K562 (cell line): ENCODE measurements around the gene PNPLA7. TPM values are rescaled to one million over a fixed set of nuclear protein-coding genes. Genes with fewer than 3 reads are reported as not detected.

Experiments used
- ATAC-seq: fragments of 200-7000 bp; cut with Tn5 transposase; 3 replicates; pipeline ENCODE4 v1.9.1; 2020; ENCODE audit warnings: moderate library complexity
- BruUV-seq: library from RNA; stranded (reverse); fragments of 400-500 nt; replicated peaks from 2 replicates; lab custom pipeline; 2021; lab: Mats Ljungman, UMichigan
- CTCF ChIA-PET: fragments of 300-600 bp; formaldehyde crosslinking; extraction: SDS; loops from one replicate; lab custom pipeline; 2021; ENCODE audit warnings: low intra/inter-chr PET ratio; lab: Yijun Ruan, JAX
- POLR2A ChIA-PET: fragments of 300-600, 350-650 bp; sonication (Branson Sonifier 250); formaldehyde crosslinking; extraction: SDS; loops from one replicate; lab custom pipeline; 2021; ENCODE audit warnings: antibody characterized with exemption, inconsistent platforms; lab: Yijun Ruan, JAX
- DNase-seq, 4 experiments: peaks; one replicate each; pipeline versions ENCODE4 v3.0.0 to v3.0.0-alpha.2; 2011 to 2018; ENCODE audit warnings: low spot score in 3 of 4, mixed read lengths in 3 of 4; ENCODE audit errors: extremely low read depth in 1 of 4
- FAIRE-seq: peaks from 2 replicates; lab custom pipeline; 2011; peaks lifted over from hg19 to GRCh38; lab: Jason Lieb, UNC
- H2AFZ ChIP-seq: 2 replicates; pipeline ENCODE4 v1.6.0; 2011; ENCODE audit warnings: low read depth, low read length, control low read depth, inconsistent platforms
- H3K27ac ChIP-seq: fragments of 200-600 bp; 3 replicates; pipeline ENCODE4 v1.8.0; 2011; ENCODE audit warnings: low read depth, mild to moderate bottlenecking, control low read depth, inconsistent platforms, low read length, moderate library complexity, mixed read lengths; ENCODE audit errors: extremely low read depth
- H3K27me3 ChIP-seq, 2 experiments: fragments of 300-600 bp in 1 of 2; 2 replicates in 1 of 2; 3 replicates in 1 of 2; pipeline versions ENCODE4 v1.6.0 to v1.8.0; 2011; ENCODE audit warnings: inconsistent platforms in 2 of 2, low read length in 2 of 2, mild to moderate bottlenecking in 1 of 2, mixed read lengths in 1 of 2, moderate library complexity in 1 of 2; ENCODE audit not compliant: control insufficient read depth in 2 of 2, insufficient read depth in 2 of 2
- H3K36me3 ChIP-seq: fragments of 300-600 bp; 3 replicates; pipeline ENCODE4 v1.8.0; 2011; ENCODE audit warnings: mild to moderate bottlenecking, low read length, inconsistent platforms; ENCODE audit not compliant: control insufficient read depth, insufficient read depth
- H3K4me1 ChIP-seq, 2 experiments: fragments of 200-600 bp in 1 of 2; replicated peaks in 1 of 2; 2 replicates in 1 of 2; 3 replicates in 1 of 2; pipeline versions ENCODE4 v1.5.1 to v1.8.0; 2011; ENCODE audit warnings: inconsistent platforms in 2 of 2, low read length in 2 of 2, mild to moderate bottlenecking in 1 of 2, mixed read lengths in 1 of 2, moderate library complexity in 1 of 2; ENCODE audit not compliant: control insufficient read depth in 2 of 2, insufficient read depth in 2 of 2
- H3K4me2 ChIP-seq: 2 replicates; pipeline ENCODE4 v1.6.1; 2011; ENCODE audit warnings: low read length, control low read depth, inconsistent platforms, mixed read lengths; ENCODE audit not compliant: insufficient read depth
- H3K4me3 ChIP-seq: fragments of 200-600 bp; sonication (generic), shearing (Covaris generic); 2 replicates; pipeline ENCODE4 v1.5.1; 2016; ENCODE audit warnings: control low read depth, inconsistent platforms
- H3K79me2 ChIP-seq: fragments of 200-600 bp; 3 replicates; pipeline ENCODE4 v1.8.0; 2011; ENCODE audit warnings: low read length, inconsistent platforms; ENCODE audit not compliant: control insufficient read depth, insufficient read depth
- H3K9ac ChIP-seq, 2 experiments: 2 replicates each; pipeline versions ENCODE4 v1.6.0 to v1.6.1; 2011; ENCODE audit warnings: low read depth in 2 of 2, low read length in 2 of 2, control low read depth in 1 of 2, inconsistent platforms in 1 of 2, mild to moderate bottlenecking in 1 of 2, mixed read lengths in 1 of 2; ENCODE audit not compliant: insufficient read depth in 1 of 2
- H3K9me1 ChIP-seq: one replicate; pipeline ENCODE4 v1.6.0; 2011; ENCODE audit warnings: inconsistent platforms, mild to moderate bottlenecking, low read length, moderate library complexity; ENCODE audit not compliant: control insufficient read depth, insufficient read depth
- H3K9me3 ChIP-seq: replicated peaks from 2 replicates; pipeline ENCODE4 v1.5.1; 2011; ENCODE audit warnings: low read depth, low read length, inconsistent platforms; ENCODE audit not compliant: control insufficient read depth, insufficient read depth
- H4K20me1 ChIP-seq: replicated peaks from 2 replicates; pipeline ENCODE4 v1.6.1; 2011; ENCODE audit warnings: low read length, inconsistent platforms, mixed read lengths; ENCODE audit not compliant: control insufficient read depth, insufficient read depth
- ZFP36 ChIP-seq: fragments of 150-350 bp; IDR thresholded peaks from 2 replicates; pipeline ENCODE4 v1.6.1; 2018; ENCODE audit warnings: low read length, low read depth; ENCODE audit not compliant: partially characterized antibody
- WGBS: fragments of 100-300 bp; shearing (Covaris generic); methylation state at CpG from one replicate; pipeline ENCODE4 v1.1.6; 2016; ENCODE audit warnings: low coverage, mixed read lengths; ENCODE audit not compliant: insufficient coverage; ENCODE audit errors: missing lambda C conversion rate; 5-methylcytosine and 5-hydroxymethylcytosine counted together
- in situ Hi-C: fragments of 300-500 bp; cut with MboI; formaldehyde crosslinking; loops from 4 replicates; pipeline ENCODE4 v1.15.0; 2018; ENCODE audit warnings: inconsistent platforms, mixed read lengths
- intact Hi-C: fragments of 100-400 bp; cut with micrococcal nuclease; formaldehyde crosslinking; loops from 2 replicates; pipeline ENCODE4 v1.14.2; 2022
- polyA plus RNA-seq, 8 experiments: library from polyadenylated mRNA; depleted of rRNA in 4 of 8; stranded (reverse) in 5 of 8; unstranded in 3 of 8; fragments of >200 nt; fragmentation: Nextera tagmentation in 2 of 8; fragmentation: Illumina TruSeq in 1 of 8; extraction: Ambion mirVana in 2 of 8; extraction: Trizol in 1 of 8; gene quantifications; 2 replicates each; pipeline versions ENCODE4 v1.2.1 to v1.2.3, GENCODE V29; 2011 to 2014; ENCODE audit warnings: inconsistent platforms in 1 of 8, missing spikeins in 1 of 8
- total RNA-seq, 7 experiments: library from RNA; depleted of rRNA in 6 of 7; stranded (reverse); fragments of >200 nt in 6 of 7; fragmentation: Illumina TruSeq in 2 of 7; extraction: Trizol in 2 of 7; gene quantifications; 2 replicates each; pipeline versions ENCODE4 v1.2.1 to v1.2.3, GENCODE V29; 2011 to 2021; ENCODE audit warnings: low replicate concordance in 1 of 7
- TF ChIP-seq, protein P1 (sequence below): fragments of 250-450 bp; sonication (Bioruptor Pico); IDR thresholded peaks from 2 replicates; pipeline ENCODE4 v1.5.0; 2021

Gene PNPLA7
- total and polyA plus RNA-seq, 9 of the 15 experiments (the other 6 are each of a cell fraction or from before 2014, with no cell fraction given), result 0.01 to 0.85 (median 0.19) TPM; not detected in 1

DNA sequence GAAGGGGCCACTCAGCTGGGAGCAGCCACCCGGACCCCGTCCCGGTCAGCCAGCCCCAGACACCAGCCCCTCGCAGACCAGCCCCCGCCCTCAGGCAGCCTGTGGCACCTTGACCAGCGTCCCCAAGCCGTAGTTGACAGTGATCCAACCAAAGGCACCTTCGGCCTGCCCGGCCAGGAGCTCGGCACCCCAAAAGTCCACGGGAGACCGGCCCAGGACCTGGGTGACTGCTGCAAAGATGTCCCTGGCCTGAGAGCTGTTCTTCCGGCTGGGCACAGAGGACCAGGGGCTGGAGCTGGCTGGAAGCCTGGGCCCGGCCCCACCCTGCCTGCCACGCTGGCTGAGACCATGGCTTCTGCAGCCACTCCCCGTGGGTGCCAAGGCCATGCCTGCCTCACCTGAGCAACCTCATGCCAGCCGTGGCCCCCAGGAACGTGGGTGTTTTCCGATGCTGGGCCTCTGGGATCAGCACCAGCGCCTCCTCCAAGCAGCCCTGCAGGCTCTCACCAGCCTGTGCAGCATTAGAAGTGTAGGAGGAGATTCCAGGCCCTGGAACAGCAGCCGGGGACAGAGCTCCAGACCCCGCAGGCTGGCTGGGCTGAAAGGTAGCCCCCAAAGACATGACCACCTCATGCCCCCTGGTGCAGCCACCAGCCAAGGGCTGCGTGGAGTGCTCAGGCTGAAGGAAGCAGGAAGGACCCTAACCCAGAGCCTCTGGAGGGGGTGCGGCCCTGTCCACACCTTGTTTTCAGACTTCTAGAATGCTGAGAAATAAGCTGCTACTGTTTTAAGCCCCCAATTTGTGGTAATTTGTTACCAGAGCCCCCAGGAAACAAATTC lies 113.2 kb downstream of the PNPLA7 start:
- ChIA-PET POLR2A (interaction anchor here (0.6 to 3.5 kb wide), 4 partner anchors 9 to 198 kb away, joined by 3 to 21 read pairs (median 4); partner anchors contain the start of genes EXD3 and NOXA1), CTCF (no interaction called here)
- intact Hi-C loops, result no loop called here
- no peak overlapping the region for H2AFZ ChIP-seq
- no peaks in the 10 kb centered on the region for H3K36me3 ChIP-seq
- H3K4me2 ChIP-seq, result no peak overlapping the region
- H3K4me3 ChIP-seq, result no peak overlapping the region
- H3K27ac ChIP-seq, result no peak overlapping the region
- H3K9ac ChIP-seq, result peak overlapping the region in 1 of 2 experiments; percentile 91; a peak in 1 of 4 replicates
- no peaks in the 10 kb centered on the region for H3K9me1 ChIP-seq
- ATAC-seq, result no peak
- no peaks in the 10 kb centered on the region for H3K27me3 ChIP-seq
- no peak for FAIRE-seq
- no peaks in the 10 kb centered on the region for H3K79me2 ChIP-seq
- H3K4me1 ChIP-seq, result peaks cover 14 to 78% of the 10 kb centered on the region in 2 experiments; a peak in 4 of 5 replicates
- 67% methylated on average over 21 of the region's 24 CpGs for WGBS
- DNase-seq, result no peak
- TF ChIP-seq, protein P1, sequence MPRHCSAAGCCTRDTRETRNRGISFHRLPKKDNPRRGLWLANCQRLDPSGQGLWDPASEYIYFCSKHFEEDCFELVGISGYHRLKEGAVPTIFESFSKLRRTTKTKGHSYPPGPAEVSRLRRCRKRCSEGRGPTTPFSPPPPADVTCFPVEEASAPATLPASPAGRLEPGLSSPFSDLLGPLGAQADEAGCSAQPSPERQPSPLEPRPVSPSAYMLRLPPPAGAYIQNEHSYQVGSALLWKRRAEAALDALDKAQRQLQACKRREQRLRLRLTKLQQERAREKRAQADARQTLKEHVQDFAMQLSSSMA, result no peak
- TF ChIP-seq ZFP36, result peak; percentile 86
- in situ Hi-C loops, result no loop called here
- no TSS peak for BruUV-seq
- H4K20me1 ChIP-seq, result no peaks in the 10 kb centered on the region
- no peaks in the 10 kb centered on the region for H3K9me3 ChIP-seq
